ENCODE measurements around the gene DPP6.

Gene DPP6

DNA sequence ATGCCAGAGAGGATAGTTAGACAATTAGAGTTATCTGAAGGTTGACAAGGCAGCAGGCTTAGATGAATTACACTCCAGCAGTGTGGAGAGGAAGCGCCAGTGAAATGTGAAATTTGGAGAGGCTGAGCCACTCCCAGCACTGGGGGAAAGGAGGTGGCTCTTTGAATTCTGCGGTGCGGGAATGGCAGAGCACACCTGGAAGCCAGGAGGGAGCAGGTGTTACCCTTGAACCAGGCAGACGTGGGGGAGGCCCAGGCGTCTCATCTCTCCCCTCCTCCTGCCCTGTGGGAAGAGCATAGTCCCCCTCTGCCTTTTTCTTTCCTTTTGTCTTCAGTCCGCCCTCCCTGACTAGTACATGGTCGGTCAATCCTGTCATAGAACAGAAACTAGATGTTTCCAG, 203.1 kb downstream of the DPP6 start:
- DNase-seq, result no peak

DNA sequence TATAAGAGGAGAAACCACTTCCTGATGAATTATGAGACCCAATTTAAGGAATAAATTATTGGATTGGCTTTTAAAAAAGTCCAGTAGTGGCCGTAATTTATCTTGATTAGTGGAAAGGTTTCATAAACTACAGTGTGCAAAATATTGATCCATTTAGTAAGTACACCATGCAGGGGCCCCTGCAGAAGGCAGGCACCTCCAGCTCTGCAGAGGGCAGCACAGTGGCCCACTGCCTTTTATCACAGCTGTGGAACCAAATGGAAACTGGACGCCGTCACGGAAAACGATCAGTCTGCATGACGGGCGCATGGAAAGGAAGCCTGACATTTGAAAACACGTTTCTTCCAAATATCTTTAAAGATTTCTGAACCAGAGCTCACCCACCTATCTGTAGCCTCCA, 204.0 kb downstream of the DPP6 start:
- DNase-seq, result no peak

- DNase-seq, result no peak
Observed at GRCh38 chr7:154259396-154259795, 207.2 kb downstream of the DPP6 start.

DNA sequence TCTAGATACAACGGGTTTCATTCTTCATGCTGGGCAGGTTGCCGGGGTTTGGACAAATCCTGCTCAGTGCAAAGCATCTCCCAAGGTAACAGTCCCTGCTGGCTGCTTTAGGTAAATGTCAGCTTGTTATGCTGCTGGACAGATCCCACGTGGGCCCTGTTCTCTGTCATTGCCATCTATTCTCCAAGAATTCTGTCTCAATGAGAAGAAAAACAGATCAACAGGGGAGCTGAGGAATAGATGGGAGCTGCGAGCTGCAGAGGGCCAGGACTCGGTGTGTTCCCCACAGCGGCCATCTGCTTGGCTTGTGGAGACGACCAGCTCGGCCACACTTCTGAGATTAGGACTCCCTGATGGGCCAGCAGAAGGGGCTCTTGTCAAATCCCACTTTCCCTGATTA, 235.2 kb downstream of the DPP6 start:
- DNase-seq, result no peak

DNA sequence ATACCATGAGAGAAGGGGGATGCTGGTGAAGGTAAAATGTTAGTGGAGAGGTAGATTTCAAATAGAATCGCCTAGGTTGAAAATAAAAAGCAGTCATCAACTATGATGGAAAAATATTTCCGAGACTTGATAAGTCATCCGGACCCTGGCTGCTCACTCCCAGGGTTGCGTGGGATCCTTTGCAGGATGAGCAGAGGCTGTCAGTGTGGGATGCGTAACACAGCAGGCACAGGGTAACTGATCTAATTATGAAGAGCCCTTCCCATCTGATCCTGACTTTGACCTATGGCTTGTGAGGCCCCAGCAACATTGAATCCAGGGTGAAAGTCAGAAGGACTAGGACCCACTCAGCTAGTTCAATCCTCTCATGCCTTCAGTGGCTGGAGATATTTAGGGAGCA, 236.9 kb downstream of the DPP6 start:
- DNase-seq, result no peak

DNA sequence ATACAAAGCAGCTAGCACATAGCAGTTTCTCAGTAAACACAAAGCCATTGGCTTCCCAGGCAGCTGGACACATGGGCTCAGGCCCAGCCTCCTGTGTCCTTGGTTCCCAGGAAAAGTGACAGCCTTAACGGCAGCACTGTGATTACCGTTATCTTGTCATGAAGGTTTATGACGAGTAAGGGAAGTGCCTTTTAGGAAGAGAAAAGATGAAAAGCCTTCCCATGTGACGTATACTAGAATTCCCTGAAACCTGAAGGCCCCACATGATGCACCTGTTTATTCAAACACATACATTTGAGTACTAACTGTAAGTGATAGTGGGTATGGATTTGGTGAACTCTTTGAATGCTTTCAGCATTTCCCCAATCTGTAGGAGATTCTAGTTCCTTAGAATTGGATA, 244.2 kb downstream of the DPP6 start:
- no peak for DNase-seq

DNA sequence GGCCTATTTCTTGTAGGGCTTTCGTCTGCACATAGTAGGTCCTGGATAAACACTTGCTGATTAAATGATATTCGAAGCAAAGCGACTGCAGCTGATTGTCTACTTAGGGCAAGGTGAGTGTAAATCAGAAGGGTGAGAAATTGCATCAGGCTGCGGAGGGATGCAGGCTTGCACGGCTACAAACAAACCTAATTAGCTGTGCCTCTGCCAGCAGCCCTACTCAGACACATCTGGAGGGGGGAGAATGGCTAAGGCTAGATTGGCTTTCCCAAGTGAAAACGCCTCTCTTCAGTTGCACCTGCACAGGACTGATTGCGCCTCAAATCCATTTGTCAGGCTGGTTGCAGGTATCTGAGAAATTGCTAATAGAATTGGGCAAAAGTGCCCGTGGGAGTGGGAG, 247.5 kb downstream of the DPP6 start:
- DNase-seq, result no peak

DNA sequence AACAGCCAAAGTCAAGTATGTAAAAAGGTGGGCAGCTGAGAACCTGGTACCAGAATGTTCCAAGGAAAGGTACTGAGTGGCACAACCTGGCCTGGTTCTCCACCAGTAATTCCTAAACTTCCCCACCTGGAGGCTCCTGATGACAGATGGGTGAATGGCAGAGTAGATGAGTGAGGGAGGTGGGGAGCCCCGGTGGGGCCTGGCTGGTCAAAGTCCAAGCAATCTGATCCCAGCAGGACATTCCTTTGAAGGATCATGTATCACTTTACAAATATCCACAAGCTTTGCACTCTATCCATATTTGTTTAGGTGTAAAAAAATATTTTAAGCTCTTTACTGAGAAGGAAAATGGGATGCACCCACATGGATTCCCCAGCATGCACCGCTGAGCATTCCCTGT, 250.2 kb downstream of the DPP6 start:
- no peak for DNase-seq

GRCh38 chr7:154304231-154304630, 252.0 kb downstream of the DPP6 start:
- DNase-seq, result no peak

DNA sequence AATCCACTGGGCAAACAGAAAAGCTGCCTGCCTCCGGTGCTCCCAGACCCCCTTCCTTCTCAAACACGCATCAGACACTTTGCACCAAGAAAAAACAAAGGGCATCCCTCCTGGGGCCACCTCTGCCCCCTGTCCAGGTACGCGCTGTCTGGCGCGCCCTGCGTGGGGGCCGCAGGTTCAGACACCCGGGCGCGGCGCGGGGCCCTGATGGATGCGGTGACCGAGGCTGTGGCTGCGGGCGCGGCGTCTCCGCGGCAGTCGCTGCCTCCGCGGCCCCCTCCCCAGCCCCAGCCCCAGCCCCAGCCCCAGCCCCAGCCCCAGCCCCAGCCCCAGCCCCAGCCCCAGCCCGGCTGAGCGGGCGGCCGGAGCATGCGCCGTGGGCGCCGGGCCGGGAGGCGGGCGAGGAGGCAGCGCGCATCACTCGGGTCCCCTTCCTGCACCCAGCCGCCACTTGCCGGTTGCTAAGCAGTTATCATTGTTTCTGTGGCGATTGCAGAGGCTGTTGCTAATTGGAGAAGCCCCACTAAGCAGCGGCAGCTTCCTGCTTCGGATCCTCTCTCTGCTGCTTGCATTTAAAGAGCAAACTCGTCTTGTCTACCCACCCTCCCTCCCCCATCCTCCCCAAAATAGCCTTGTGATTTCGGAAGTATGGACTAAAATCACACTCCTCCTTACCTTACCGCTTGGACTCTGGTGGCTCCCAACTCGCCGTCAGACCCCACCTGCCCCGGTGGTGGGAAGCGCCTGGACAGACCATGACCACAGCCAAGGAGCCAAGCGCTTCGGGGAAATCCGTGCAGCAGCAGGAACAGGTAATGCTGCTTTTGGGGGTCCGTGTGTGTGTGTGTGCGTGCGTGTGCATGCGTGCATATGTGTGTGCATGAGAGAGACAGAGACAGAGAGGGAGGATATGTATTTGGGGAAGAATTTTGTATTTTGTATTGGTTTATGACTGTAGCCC, 252.8 kb downstream of the DPP6 start:
- DNase-seq, result no peak

DNA sequence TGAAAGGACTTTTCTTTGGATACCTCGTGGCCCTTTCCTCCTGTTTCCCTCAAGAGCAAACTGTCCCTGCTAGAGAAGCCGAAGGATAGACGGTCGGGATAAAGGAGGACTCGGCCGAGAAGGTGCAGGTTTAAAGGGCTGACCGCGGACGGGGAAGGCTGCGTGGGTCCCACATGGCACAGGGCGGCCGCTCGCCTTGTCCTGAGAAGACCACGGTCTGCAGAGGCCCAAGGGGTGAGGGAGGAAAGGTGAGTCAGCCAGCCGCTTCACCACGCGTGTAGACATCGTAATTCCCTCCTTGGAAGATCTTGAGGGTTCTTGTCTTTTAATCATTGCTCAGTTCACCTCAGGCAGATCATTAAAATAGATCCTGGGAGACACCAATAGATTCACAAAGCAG, 253.8 kb downstream of the DPP6 start:
- no peak for DNase-seq

GRCh38 chr7:154308928-154309327, 256.7 kb downstream of the DPP6 start:
- no peak for DNase-seq

DNA sequence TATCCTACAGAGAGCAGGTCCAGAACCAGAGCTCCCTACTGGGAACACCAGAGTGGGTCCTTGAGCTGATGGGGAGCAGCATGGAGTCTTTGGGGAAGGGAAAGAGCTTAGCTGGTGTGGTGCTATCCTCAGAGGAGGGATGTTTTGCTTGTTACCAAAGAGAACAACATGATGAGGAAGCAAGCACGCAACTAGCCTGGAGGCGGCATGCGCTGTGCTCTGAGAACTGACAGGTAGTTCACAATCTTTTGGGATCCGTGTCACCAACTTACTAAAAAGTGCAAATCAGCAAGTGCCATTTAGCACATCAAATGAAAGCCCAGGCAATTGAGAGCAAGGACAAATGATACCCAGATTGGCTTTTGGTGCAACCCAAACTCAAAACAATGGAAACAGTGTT, 257.9 kb downstream of the DPP6 start:
- DNase-seq, result no peak

DNA sequence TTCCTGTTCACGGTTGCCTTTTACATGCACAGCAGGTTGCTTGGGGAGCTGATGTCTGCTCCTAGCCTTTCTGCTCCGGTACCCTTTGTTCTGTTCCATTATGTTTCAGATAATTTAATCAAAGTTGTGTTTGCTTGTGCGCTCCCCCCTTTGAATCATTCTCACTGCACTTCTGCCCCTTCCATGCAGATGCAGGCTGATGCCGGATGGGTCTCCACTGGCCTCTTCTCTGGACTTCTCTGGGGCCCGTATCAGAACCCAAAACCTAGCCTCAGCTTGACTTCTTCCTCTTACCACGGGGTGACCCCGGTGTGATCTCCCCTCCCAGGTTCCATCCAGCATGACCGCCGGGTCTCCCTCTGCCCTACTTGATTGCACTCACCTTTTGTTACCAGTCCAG, 272.0 kb downstream of the DPP6 start:
- no peak for DNase-seq

GRCh38 chr7:154326421-154326820, 274.2 kb downstream of the DPP6 start:
- no peak for DNase-seq

DNA sequence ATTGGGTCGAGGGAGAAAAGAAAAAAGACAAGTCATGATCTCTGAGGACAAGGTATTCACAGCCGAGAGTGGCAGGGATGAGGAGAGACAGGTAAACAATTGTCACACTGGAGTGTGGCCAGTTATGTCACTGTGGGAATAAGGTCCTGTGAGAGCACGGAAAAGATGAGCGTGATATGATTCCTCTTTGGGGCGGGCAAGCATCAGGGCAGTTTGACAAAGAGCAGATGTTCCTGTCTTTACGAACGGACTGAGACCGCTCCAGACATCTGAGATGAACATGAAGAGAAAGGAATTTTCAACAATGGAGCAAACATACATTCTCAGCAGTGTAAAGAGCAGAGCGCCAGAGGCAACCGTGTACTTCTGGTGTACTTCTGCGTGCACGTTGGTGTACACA, 278.1 kb downstream of the DPP6 start:
- no peak for DNase-seq

GRCh38 chr7:154332811-154333580, 280.8 kb downstream of the DPP6 start:
- DNase-seq, result no peak

- no peak for DNase-seq
Observed at GRCh38 chr7:154336295-154336694, 284.1 kb downstream of the DPP6 start.

- DNase-seq, result no peak
Observed at GRCh38 chr7:154338701-154339506, 286.7 kb downstream of the DPP6 start.

DNA sequence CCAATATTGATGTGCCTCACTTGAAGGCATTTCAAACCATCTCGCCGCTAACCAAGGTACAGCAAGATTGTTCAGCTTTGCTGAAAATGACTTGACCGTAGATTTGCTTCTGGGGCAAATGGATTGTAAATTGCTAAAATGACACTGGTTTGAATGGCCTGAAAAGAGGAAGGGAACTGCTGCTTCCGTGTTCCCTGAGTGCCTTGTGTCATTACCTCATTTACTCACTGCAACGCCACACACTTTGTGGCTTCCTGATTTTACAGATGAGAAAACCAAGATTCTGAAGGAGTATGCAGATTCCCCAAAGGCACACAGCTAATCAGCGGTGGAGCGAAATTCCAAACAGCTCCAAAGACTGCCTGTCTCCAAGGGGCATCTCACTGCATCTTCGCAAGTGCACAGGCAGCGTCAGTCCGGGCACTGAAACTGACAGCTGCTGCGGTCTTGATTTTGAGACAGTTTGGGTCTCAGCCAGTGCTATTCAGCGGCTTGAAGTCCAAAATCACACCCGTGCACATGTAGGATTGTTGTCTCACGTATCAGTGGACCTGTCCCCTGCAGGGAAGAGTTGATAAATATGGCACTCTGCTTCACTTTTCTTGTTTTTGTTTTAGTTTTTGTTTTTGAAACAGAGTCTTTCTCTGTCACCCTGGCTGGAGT, 290.9 kb downstream of the DPP6 start:
- DNase-seq, result no peak

DNA sequence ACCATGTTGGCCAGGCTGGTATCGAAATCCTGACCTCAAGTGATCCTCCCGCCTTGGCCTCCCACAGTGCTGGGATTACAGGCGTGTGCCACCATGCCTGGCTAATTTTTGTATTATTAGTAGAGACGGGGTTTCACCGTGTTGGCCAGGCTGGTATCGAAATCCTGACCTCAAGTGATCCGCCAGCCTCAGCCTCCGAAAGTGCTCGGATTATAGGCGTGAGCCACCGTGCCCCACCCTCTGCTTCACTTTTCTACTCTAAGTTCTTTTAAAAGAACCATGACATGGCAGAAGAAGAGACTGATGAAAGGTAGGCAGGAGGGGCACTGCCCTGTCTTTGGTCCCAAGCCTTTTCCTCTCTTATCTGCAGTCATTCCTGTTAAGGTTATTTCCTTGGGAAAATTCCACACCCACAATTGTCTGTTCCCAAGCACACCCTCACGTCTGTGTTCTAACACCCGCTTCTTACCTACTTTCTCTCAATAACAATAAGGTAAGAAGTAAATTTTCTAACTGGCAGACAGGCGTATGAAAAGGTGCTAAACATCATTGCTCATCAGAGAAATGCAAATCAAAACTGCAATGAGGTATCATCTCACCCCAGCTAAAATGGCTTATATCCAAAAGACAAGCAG, 291.7 kb downstream of the DPP6 start:
- DNase-seq, result no peak

GRCh38 chr7:154345093-154345492, 292.9 kb downstream of the DPP6 start:
- no peak for DNase-seq
